OCI-LY7 (cell line): Measurements from ENCODE around the gene RNF19B. TPM values are rescaled to one million over a fixed set of nuclear protein-coding genes. Genes with fewer than 3 reads are reported as not detected.

ENCODE experiments used
- BruUV-seq: library from RNA; stranded (reverse); fragments of 400-500 nt; replicated peaks from 2 replicates; lab custom pipeline; 2021; lab: Mats Ljungman, UMichigan
- CTCF ChIA-PET: fragments of 300-600 bp; sonication (Branson Sonifier 250); formaldehyde crosslinking; loops from one replicate; lab custom pipeline; 2022; ENCODE audit warnings: antibody characterized with exemption; ENCODE audit not compliant: unreplicated experiment; lab: Charles Lee
- POLR2A ChIA-PET: fragments of 300-600 bp; sonication (Branson Sonifier 250); formaldehyde crosslinking; loops from one replicate; lab custom pipeline; 2022; ENCODE audit warnings: antibody characterized with exemption; lab: Charles Lee
- DNase-seq: peaks from one replicate; pipeline ENCODE4 v3.0.0-alpha.2; 2015; ENCODE audit warnings: low spot score
- H2AFZ ChIP-seq: fragments of 200-600 bp; sonication (generic), shearing (Covaris generic); 2 replicates; pipeline ENCODE4 v1.6.1; 2014; ENCODE audit warnings: mild to moderate bottlenecking, antibody characterized with exemption, low read length, moderate library complexity
- H3K27ac ChIP-seq: fragments of 200-600 bp; sonication (generic); 2 replicates; pipeline ENCODE4 v1.5.1; 2014; ENCODE audit warnings: mixed run types, low read depth, mild to moderate bottlenecking, moderate library complexity, low read length, inconsistent platforms; ENCODE audit not compliant: poor library complexity, severe bottlenecking
- H3K36me3 ChIP-seq: fragments of 200-600 bp; sonication (generic); 2 replicates; pipeline ENCODE4 v1.6.1; 2014; ENCODE audit warnings: mild to moderate bottlenecking, antibody characterized with exemption, low read length, moderate library complexity, mixed read lengths; ENCODE audit not compliant: insufficient read depth
- H3K4me1 ChIP-seq: fragments of 200-600 bp; sonication (generic); 2 replicates; pipeline ENCODE4 v1.5.1; 2014; ENCODE audit warnings: mild to moderate bottlenecking, low read length; ENCODE audit not compliant: insufficient read depth, poor library complexity, severe bottlenecking
- H3K4me2 ChIP-seq: fragments of 200-600 bp; sonication (generic); 2 replicates; pipeline ENCODE4 v1.6.1; 2014; ENCODE audit warnings: mild to moderate bottlenecking, low read length
- H3K4me3 ChIP-seq: fragments of 200-600 bp; sonication (generic); 2 replicates; pipeline ENCODE4 v1.5.1; 2014; ENCODE audit warnings: mild to moderate bottlenecking, low read depth, low read length; ENCODE audit not compliant: poor library complexity, severe bottlenecking
- H3K79me2 ChIP-seq: fragments of 200-600 bp; sonication (generic); 2 replicates; pipeline ENCODE4 v1.6.1; 2016; ENCODE audit warnings: low read depth, mild to moderate bottlenecking, low read length, moderate library complexity, mixed read lengths; ENCODE audit not compliant: insufficient read depth
- H3K9me2 ChIP-seq: fragments of 200-600 bp; sonication (generic); 2 replicates; pipeline ENCODE4 v1.6.1; 2016; ENCODE audit warnings: mild to moderate bottlenecking, low read length, mixed read lengths; ENCODE audit not compliant: insufficient read depth
- H3K9me3 ChIP-seq: fragments of 200-600 bp; sonication (generic); 2 replicates; pipeline ENCODE4 v1.6.1; 2014; ENCODE audit warnings: mild to moderate bottlenecking, mixed run types, low read length, mixed read lengths
- H4K20me1 ChIP-seq: fragments of 200-600 bp; sonication (generic); 2 replicates; pipeline ENCODE4 v1.6.1; 2014; ENCODE audit warnings: mild to moderate bottlenecking, antibody characterized with exemption, low read length, moderate library complexity, mixed read lengths; ENCODE audit not compliant: insufficient read depth
- EZH2phosphoT487 ChIP-seq: fragments of 200-600 bp; sonication (generic); IDR thresholded peaks from 2 replicates; pipeline ENCODE4 v1.6.1; 2018; ENCODE audit warnings: low read depth, borderline replicate concordance, mild to moderate bottlenecking, mixed run types, antibody characterized with exemption, low read length, moderate library complexity, mixed read lengths
- intact Hi-C: fragments of 100-400 bp; cut with micrococcal nuclease; formaldehyde crosslinking; loops from one replicate; pipeline ENCODE4 v1.10.0; 2022; ENCODE audit not compliant: unreplicated experiment
- total RNA-seq, 2 experiments: library from RNA; depleted of rRNA in 1 of 2; stranded (reverse); fragments of >200 nt in 1 of 2; shearing (Covaris generic) in 1 of 2; gene quantifications; 2 replicates each; pipeline ENCODE4 v1.2.3, GENCODE V29; 2014 to 2022
- TF ChIP-seq, protein P1 (sequence below): fragments of 200-600 bp; sonication (generic); conservative IDR thresholded peaks from 2 replicates; pipeline ENCODE4 v1.5.1; 2014; ENCODE audit warnings: mild to moderate bottlenecking, antibody characterized with exemption, low read length, moderate library complexity, mixed read lengths

The RNF19B gene
- total RNA-seq, 2 experiments from 2014 or later = 23.0 to 36.8 TPM

DNA sequence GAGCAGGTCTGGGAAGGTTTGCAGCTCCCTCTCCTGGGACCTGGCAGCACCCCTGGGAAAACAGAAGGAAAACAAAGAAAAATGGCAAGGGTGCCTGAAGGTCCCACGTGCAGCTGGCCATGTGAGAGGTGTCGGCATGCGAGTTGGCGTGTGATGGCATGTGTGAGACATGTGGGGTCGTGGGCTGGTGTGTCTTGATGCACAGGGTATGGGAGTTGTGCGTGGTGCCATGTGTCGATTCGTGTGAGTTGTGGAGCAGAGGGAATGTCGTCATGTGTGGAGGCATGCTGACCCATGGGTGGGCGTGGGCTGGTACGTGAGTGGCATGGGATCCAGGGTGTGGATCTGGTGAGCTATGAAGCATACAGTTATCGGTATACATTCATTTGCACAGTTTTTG lies 77.0 kb downstream of the RNF19B start:
- BruUV-seq = no TSS peak
- POLR2A ChIA-PET = no interaction called here
- Histone ChIP-seq H3K79me2 (no peaks in the 10 kb centered on the region), H4K20me1 (no peaks in the 10 kb centered on the region), H3K27ac (no peak overlapping the region), H3K4me3 (no peak overlapping the region), H2AFZ (no peak overlapping the region), H3K9me3 (no peaks in the 10 kb centered on the region), H3K36me3 (no peaks in the 10 kb centered on the region), H3K4me2 (no peak overlapping the region), H3K4me1 (peaks cover 2% of the 10 kb centered on the region), H3K9me2 (no peaks in the 10 kb centered on the region)
- DNase-seq = no peak
- CTCF ChIA-PET = no interaction called here
- intact Hi-C loops = no loop called here
- TF ChIP-seq EZH2phosphoT487 = no peak
- TF ChIP-seq, protein P1, sequence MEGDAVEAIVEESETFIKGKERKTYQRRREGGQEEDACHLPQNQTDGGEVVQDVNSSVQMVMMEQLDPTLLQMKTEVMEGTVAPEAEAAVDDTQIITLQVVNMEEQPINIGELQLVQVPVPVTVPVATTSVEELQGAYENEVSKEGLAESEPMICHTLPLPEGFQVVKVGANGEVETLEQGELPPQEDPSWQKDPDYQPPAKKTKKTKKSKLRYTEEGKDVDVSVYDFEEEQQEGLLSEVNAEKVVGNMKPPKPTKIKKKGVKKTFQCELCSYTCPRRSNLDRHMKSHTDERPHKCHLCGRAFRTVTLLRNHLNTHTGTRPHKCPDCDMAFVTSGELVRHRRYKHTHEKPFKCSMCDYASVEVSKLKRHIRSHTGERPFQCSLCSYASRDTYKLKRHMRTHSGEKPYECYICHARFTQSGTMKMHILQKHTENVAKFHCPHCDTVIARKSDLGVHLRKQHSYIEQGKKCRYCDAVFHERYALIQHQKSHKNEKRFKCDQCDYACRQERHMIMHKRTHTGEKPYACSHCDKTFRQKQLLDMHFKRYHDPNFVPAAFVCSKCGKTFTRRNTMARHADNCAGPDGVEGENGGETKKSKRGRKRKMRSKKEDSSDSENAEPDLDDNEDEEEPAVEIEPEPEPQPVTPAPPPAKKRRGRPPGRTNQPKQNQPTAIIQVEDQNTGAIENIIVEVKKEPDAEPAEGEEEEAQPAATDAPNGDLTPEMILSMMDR = no peak

DNA sequence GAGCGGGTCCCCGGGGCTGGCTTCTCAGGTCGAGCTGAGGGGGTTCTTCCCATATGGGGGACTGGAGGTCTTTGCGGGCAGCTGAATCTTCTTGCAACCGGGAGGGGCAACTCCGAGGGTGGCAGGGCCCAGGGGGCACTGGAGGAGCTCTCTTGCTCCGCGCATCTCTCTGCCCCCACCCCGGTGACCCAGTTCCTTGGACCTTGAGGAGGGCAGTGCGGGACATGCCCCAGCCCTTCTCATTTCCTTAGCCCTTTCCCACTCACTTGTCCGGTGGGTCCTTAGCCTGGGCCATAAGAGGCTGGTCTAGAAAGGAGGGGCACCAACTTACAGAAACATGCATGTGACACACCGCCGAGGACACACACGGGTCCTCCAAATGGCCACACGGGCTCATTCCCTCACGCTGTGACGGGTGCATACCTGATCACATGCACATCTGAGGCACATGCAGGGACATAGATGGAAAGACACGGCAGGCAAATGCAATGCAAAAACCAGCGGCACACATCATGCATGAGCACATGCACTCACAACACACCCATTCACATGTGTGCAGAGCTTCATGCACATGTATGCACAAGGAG lies 77.7 kb downstream of the RNF19B start:
- no peaks in the 10 kb centered on the region for H3K36me3 ChIP-seq
- no peak overlapping the region for H2AFZ ChIP-seq
- BruUV-seq = no TSS peak
- H3K79me2 ChIP-seq = no peaks in the 10 kb centered on the region
- no peak overlapping the region for H3K27ac ChIP-seq
- no peak overlapping the region for H3K4me2 ChIP-seq
- H3K4me3 ChIP-seq = no peak overlapping the region
- intact Hi-C loops = no loop called here
- CTCF ChIA-PET = no interaction called here
- no peaks in the 10 kb centered on the region for H3K9me3 ChIP-seq
- TF ChIP-seq EZH2phosphoT487 = no peak
- TF ChIP-seq, protein P1 = 0 out of 2 replicates have a peak, but pooled peaks have one; percentile 16
- H4K20me1 ChIP-seq = no peaks in the 10 kb centered on the region
- H3K4me1 ChIP-seq = no peaks in the 10 kb centered on the region
- H3K9me2 ChIP-seq = no peaks in the 10 kb centered on the region
- POLR2A ChIA-PET = interaction anchor here (0.5 kb wide), 1 partner anchor 112 kb away, joined by 3 read pairs; no protein-coding TSS in a partner anchor
- DNase-seq = no peak

Other genes starting within 250 kb of the RNF19B start
- gene YARS1, start 147.5 kb downstream of the RNF19B start, total RNA-seq (2014; rRNA removed; shearing (Covaris generic)) = 276 and 282 TPM in 2 replicates
- 321 and 352 TPM in 2 replicates for gene YARS1, start 147.5 kb downstream of the RNF19B start, total RNA-seq (2022)
- gene S100PBP, start 147.2 kb downstream of the RNF19B start, total RNA-seq (2014; rRNA removed; shearing (Covaris generic)) = 72.1 and 91.8 TPM in 2 replicates
- gene S100PBP, start 147.2 kb downstream of the RNF19B start, total RNA-seq (2022) = 135 and 136 TPM in 2 replicates
- gene FNDC5, start 93.9 kb downstream of the RNF19B start, total RNA-seq (2014; rRNA removed; shearing (Covaris generic)) = not detected in 2 replicates
- not detected in 2 replicates for gene FNDC5, start 93.9 kb downstream of the RNF19B start, total RNA-seq (2022)
- 3.3 and 4.2 TPM in 2 replicates for gene HPCA, start 78.3 kb downstream of the RNF19B start, total RNA-seq (2014; rRNA removed; shearing (Covaris generic))
- gene HPCA, start 78.3 kb downstream of the RNF19B start, total RNA-seq (2022) = 0.36 and 1.2 TPM in 2 replicates
- 2.2 and 3.1 TPM in 2 replicates for gene TMEM54, start 63.4 kb downstream of the RNF19B start, total RNA-seq (2014; rRNA removed; shearing (Covaris generic))
- 0.93 and 1.7 TPM in 2 replicates for gene TMEM54, start 63.4 kb downstream of the RNF19B start, total RNA-seq (2022)
- 185 and 223 TPM in 2 replicates for gene AK2, start 72.1 kb upstream of the RNF19B start, total RNA-seq (2014; rRNA removed; shearing (Covaris generic))
- 256 and 298 TPM in 2 replicates for gene AK2, start 72.1 kb upstream of the RNF19B start, total RNA-seq (2022)
- gene AZIN2, start 116.3 kb upstream of the RNF19B start, total RNA-seq (2014; rRNA removed; shearing (Covaris generic)) = 0.63 and 1.3 TPM in 2 replicates
- gene AZIN2, start 116.3 kb upstream of the RNF19B start, total RNA-seq (2022) = 0.27 and 0.94 TPM in 2 replicates
- gene TRIM62, start 217.2 kb upstream of the RNF19B start, total RNA-seq (2014; rRNA removed; shearing (Covaris generic)) = 2.0 and 2.4 TPM in 2 replicates
- gene TRIM62, start 217.2 kb upstream of the RNF19B start, total RNA-seq (2022) = 8.4 and 8.8 TPM in 2 replicates